ENCODE data around the gene F7.
"Not testable (repeated sequence)": the region's sequence is repeated elsewhere in the genome, so short reads cannot be mapped to it uniquely, and the experiment has no call there.

Gene F7

DNA sequence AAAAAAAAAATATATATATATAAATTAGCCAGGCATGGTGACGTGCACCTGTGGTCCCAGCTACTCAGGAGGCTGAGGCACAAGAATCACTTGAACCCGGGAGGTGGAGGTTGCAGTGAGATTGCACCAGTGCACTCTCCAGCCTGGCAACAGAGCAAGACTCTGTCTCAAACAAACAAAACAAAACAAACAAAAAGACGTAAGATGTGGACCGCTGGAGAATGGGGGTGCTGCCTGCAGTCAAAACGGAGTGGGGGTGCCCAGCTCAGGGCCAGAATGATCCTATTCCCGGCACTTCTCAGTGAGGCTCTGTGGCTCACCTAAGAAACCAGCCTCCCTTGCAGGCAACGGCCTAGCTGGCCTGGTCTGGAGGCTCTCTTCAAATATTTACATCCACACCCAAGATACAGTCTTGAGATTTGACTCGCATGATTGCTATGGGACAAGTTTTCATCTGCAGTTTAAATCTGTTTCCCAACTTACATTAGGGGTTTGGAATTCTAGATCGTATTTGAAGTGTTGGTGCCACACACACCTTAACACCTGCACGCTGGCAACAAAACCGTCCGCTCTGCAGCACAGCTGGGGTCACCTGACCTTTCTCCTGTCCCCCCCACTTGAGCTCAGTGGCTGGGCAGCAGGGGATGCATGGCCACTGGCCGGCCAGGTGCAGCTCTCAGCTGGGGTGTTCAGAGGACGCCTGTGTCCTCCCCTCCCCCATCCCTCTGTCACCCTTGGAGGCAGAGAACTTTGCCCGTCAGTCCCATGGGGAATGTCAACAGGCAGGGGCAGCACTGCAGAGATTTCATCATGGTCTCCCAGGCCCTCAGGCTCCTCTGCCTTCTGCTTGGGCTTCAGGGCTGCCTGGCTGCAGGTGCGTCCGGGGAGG is at the start of gene F7:
Gene F7 (plus strand): TSS at position 760 of the 889 bp plus-strand sequence. CDS start 51 bp downstream, at position 811.
- no peak for DNase-seq

DNA sequence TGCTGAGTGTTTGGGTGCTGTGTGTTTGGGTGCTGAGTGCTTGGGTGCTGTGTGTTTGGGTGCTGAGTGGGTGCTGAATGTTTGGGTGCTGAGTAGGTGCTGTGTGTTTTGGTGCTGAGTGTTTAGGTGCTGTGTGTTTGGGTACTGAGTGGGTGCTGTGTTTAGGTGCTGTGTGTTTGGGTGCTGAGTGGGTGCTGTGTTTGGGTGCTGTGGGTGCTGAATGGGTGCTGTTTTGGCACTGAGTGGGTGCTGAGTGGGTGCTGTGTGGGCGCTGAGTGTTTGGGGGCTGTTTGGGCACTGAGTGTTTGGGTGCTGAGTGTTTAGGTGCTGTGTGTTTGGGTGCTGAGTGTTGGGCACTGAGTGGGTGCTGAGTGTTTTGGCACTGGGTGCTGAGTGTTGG is 48.5 kb upstream of the F7 start:
- no peak for DNase-seq

DNA sequence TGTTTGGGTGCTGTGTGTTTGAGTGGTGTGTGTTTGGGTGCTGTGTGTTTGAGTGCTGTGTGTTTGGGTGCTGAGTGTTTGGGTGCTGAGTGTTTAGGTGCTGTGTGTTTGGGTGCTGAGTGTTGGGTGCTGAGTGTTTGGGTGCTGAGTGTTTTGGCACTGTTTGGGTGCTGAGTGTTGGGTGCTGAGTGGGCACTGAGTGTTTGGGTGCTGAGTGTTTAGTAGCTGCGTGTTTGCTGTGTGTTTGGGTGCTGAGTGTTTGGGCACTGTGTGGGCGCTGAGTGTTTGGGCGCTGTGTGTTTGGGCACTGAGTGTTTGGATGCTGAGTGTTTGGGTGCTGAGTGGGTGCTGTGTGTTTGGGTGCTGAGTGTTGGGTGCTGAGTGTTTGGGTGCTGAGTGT is 48.0 kb upstream of the F7 start:
- DNase-seq: not testable (repeated sequence)

DNA sequence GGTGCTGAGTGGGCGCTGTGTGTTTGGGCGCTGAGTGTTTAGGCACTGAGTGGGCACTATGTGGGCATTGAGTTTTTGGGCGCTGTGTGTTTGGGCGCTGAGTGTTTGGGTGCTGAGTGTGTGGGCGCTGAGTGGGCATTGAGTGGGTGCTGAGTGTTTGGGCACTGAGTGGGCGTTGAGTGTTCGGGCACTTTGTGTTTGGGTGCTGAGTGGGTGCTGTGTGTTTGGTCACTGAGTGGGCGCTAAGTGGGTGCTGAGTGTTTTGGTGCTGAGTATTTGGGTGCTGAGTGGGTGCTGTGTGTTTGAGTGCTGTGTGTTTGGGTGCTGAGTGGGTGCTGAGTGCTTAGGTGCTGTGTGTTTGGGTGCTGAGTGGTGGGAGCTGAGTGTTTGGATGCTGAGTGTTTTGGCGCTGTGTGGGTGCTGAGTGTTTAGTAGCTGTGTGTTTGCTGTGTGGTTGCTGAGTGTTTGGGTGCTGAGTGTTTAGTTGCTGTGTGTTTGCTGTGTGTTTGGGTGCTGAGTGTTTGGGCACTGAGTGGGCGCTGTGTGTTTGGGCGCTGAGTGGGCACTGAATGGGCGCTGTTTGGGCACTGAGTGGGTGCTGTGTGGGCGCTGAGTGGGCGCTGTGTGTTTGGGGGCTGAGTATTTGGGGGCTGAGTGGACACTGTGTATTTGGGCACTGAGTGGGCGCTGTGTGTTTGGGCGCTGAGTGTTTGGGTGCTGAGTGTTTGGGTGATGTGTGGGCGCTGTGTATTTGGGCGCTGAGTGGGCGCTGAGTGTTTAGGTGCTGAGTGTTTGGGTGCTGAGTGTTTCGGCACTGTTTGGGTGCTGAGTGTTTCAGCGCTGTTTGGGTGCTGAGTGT is 47.2 kb upstream of the F7 start:
- DNase-seq: no peak

DNA sequence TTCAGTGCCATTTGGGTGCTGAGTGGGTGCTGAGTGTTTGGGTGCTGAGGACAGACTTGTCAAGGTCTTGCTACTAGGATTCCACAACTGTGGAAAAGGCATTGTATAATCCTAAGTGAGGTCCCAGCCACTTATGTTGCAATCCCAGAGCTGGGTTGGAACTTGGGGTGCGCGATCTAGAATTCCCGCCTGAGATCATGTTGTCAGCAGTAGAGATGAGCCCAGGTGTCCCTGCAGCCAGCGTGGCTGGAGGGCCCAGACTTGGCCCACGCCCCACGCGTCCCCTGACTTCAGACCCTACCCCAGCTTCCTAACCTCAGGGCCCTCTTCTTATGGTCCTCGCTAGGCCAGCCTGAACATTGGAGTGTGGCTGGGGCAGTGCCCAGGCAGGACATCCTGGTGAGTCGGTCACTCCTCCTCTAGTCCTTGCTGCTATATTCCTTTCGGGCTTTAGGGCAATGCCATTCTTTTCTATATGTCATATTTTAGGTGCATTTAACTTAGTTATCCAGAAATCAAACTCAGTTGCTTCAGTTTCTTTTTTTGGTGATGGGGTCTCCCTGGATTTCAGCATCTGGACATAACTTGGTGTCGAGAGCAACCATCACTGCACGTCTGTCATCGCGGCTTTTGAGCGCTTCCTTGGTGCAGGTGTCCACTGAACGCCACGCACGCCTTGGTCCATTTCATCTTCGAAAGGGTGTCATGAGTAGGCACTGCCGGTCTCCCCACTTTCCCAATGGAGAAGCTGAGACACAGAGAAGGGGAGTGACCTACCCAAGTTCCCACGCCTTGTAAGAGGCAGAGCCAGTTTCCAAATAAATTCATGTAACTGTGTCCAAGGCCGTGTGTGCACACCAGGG is 46.4 kb upstream of the F7 start:
- DNase-seq: no peak

DNA sequence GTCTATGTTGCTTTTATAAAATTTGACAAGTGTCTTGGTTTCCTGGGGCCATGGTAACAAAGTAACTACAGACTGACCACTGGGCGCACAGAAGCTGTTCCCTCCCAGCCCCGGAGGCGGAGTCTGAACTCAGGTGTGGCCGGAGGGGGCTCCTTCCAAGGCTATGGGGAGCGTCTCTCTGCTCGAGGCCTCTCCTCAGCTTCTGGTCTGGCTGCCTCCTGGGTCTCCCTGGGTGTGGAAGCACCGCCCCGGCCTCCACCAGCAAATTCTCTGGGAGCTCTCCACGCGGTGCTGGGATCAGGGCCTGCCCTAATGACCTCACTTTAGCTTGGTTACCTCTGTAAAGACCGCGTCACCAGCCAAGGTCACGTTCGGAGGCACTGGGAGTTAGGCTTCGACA is 45.7 kb upstream of the F7 start:
- no peak for DNase-seq

DNA sequence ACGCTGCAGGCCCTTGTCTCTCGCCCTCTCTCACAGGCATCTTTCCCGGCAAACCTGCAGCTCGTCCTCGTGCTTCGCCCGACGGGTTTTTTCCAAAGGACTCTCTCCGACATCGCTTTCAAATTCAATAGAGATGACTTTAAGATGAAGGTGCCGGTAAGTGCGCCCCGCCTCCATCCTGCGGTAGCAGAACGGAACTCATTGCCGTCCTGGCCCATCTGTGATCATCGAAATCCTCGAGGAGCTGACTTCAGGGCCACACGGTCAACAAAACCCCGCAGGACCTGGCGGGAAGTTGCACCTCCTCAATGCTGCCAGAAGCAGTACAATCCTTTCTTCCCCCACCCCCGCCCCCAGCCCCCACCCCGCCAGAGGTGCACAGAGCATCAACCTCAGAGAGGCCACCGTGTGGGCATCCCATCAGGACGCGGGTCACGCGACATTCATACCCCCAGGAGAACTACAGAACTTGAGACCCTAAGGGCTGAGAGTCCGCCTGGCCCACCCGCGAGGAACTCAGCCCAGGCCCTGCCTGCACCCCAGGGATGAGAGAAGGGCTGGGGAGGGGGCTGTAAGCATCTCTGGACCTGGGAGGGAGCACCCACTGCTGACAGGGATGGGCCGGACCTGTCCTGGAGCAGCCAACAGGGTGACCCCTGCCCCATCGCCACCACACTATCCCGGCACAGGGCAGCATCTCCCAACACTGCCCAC is 44.9 kb upstream of the F7 start:
- DNase-seq: no peak

DNA sequence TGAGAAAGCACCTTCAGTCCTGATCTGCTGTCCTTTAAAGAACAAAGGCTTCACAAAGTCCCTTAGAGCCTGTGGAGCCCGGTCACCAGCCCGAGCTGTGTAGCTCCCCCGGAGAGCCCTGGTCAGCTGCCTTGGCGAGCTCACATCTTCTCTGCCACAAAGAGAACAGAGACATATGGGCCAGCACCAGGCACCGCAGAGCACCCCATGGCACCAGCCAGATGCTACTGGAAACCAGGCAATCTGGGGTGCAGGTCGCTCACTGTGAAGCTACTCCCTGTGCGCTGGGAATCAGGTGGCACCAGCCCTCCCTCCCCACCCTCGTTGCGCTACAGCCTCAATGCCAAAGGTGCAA is 44.3 kb upstream of the F7 start:
- no peak for DNase-seq

DNA sequence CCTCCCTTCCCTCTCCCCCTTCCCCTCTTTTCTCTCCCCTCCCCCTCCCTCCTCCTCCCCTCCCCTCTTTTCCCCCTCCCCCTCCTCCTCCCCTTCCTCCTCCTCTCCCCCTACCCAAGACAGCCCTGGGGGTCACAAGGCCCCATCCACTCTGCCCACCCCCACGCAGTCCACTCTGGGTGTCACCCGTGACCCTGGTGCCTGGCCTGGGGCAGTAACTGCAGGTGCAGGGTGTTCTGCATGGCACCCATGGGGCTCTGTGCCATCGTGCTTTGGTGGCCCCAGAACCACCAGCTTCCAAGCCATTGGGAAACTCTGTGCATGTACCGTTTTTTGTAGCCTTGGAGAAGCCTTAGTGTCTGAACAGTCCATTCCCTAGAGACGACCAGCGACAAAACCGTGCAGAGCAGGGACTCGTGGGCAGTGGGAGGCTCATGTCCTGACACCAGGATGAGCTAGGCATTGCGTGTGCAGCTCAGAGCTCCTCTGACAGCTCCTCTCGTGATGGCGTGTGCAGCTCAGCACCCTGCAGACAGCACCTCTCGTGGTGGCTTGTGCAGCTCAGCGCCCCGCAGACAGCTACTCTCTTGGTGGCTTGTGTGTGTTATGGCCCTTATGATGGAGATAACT is 43.7 kb upstream of the F7 start:
- DNase-seq: no peak

DNA sequence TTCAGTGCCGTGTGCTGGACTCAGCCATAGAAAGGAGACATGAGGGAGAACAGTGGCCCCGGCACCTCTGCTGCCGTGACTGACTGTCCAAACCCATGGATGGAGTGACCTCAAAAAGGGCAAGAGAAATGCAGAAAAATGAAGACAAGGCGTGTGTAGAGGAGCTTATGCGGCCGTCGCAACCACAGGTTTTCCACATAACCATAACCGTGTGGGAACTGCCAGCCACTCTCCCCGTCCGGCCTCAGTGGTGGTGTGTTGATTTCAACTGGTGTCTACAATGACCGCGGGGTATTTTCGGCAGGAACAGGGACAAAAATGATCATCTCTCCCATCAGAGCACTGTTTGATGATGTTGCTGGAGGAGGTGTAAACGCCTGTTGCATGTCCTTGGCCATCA is 42.9 kb upstream of the F7 start:
- DNase-seq: no peak

DNA sequence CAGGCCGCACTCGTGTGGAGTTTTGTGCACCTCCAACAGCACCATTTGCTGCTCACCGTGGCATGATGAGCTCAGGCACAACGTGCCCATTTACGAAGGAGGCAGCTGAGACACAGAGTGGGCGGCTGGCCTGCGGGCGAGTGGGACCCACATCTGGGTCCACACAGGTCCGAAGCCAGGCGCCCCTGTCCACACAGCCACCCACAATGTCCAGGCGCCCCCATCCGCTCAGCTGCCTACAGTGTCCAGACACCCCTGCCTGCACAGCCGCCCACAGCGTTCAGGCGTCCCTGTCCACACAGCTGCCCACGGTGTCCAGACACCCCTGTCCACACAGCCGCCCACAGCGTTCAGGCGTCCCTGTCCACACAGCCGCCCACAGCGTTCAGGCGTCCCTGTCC is 42.5 kb upstream of the F7 start:
- DNase-seq: no peak

DNA sequence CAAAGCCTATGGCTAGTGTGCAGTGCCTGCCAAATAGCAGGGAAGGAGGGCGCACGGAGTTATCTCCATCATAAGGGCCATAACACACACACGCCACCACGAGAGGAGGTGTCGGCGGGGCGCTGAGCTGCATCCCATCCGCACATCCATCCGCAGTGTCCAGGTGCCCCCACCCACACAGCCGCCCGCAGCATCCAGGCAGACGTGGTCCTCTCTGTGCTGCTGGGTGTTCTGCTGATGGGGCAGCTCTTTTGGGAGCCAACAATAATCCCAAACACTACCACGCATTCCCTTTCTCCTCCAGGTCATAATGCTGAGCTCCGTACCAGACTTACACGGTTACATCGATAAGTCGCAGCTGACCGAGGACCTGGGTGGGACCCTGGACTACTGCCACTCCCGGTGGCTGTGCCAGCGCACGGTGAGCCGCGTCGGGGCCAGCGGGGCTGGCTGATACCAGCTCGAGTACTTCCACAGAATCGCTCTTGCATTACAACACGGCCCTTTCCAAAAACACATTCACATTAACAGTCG is 41.5 kb upstream of the F7 start:
- DNase-seq: no peak

DNA sequence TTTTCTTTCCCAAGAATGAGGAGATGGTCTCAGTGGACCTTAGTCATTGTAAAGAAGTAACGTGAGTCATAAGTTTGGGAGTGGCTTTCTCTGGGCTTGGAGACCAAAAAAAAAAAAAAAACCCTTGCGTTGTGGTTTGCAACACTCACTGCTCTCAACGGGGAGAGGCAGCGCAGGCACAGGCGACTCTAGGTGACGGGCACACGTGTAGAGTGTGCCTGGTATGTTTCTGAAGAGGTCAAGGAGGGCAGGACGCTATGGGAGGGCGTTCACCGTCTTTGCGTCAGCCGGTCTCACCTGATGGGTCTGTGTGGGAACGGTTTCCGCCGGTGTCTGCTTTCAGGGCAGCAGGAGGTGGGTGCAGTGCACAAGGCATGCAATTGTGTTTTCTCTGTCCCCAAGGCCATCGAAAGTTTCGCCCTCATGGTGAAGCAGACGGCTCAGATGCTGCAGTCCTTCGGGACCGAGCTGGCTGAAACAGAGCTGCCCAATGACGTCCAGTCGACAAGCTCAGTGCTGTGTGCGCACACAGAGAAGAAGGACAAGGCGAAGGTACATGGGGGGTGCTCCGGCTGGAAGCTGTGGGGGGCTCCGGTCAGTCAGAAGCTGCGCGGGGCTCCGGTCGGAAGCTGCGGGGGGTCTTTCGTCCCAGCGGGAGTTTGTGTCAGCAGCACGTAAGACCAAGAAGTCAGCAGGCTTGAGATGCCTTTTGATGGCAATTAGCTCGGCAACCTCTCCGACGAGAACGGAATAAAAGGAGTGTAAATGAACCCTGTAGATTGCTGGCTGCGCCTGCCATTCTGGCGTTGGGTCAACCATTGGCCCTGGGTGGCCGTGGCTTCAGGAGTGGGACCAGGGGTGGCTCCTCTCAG is 40.8 kb upstream of the F7 start:
- no peak for DNase-seq

DNA sequence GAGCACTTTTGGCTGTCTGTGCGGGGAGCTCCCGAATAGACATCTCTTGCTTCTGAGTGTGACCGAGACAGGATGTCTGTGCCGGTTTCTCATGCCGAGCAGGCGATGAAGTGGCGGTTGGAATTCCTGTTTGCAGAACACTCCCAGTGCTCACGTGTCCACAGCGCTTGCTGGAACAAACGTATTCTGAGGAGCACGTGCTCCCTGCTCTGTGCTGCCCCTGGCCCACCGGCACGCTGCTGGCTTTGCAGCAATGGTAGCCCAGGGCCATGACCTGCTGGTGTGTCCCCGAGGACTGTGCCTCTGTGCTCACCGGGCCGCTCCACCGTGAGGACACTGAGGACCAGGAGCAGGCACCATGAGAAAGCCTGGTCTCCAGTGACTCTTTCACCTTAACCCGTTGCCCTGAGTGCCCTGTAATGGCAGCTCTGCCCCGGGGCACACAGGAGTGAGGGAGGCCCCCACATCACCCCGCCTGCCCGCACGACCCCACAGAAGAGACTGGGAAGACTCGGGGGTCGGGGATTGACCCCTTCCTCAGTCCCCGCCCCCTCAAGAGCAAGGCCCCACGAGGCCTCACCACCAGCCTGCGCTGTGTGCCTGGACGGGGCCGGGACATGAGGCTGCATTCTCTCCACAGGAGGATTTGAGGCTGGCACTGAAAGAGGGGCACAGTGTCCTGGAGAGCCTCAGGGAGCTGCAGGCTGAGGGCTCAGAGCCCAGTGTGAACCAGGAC is 40.0 kb upstream of the F7 start:
- no peak for DNase-seq

DNA sequence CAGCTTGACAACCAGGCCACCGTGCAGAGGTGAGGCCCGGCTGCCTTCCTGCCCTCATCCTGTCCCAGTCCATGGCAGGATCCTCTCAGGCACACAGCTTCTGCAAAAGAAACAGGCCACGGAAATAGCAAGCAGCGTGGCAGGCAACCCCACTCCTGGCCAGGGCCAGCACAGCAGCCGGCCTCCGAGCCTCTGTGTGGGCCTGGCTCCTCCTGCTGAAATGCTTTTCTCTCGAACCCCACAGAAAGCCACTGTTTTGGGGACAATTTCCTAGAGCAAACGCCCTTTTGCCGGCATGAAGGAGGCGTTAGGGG is 39.5 kb upstream of the F7 start:
- no peak for DNase-seq

DNA sequence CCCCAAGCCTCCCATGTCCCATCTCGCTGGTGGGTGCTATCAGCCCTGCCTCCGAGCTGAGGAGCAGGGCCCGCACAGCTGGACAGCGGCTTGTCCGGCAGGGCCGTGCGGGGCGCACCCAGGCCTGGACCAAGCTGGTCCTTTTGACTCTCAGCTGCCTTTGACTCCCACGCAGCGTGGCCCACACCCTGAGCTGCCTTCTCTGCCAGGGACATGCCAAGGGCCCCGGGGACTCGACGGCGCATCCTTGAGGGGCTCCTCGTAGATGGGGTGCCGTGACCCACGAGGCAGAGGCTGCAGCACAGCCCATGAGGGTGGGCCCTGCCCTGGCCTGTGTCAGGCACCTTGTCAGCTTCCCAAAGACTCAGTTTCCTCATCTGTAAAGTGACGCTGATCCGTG is 38.8 kb upstream of the F7 start:
- no peak for DNase-seq

DNA sequence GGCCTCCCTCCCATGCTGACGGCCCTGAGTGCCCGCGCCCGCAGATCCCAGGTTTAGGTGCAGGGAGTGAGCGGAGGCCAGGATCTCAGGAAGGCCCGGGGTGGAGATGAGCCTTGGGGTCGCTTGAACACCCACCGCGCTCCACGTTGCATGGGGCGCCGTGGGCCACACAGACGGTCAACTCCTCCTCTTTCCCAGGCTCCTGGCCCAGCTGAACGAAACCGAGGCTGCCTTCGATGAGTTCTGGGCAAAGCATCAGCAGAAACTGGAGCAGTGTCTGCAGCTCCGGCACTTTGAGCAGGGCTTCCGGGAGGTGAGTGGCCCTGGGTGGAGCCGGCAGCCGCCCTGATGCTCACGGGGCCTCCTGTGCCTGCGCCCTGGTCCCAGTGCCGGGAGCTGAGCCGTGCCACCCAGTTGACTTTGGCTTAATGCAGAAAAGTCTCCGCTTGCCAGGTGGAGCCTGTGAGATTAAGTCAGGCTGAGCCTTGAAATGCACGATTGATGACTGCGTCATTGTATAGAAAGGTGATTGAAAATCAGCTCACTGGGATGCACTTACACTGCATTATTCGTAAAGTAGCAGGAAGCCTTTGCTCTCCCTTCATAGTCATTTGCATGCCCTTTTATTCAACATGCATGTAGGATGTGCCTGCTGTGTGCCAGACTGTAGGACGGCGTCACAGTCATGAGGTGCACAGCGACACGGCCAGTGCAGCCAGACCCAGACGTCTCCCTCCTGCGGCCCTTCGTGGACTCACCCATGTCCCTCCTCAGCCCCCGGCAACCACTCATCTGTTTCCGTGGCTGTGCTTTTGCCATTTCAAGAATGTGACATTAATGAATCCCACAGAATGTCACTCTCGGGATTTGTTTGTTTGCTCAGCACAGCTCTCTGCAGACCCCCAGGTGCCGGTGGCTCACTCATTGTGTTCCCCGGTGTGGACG is 35.5 kb upstream of the F7 start:
- DNase-seq: no peak

DNA sequence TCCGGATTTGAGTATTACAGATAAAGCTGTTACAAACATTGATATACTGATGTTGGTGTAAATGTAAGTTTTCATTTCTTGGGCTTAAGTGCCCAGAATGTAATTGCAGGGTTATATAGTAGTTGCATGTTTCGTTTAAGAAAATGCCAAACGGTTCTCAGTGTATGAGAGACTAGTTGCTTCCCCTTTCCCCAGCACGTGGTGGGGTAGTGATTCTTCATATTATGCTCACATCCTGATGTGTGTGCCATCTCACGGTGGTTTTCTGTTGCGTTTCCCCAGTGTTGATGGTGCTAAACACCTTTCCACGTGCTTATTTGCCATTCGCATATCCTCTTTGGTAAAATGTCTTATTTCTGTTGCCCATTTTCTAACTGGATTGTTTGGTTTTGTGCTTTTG is 34.7 kb upstream of the F7 start:
- DNase-seq: no peak

DNA sequence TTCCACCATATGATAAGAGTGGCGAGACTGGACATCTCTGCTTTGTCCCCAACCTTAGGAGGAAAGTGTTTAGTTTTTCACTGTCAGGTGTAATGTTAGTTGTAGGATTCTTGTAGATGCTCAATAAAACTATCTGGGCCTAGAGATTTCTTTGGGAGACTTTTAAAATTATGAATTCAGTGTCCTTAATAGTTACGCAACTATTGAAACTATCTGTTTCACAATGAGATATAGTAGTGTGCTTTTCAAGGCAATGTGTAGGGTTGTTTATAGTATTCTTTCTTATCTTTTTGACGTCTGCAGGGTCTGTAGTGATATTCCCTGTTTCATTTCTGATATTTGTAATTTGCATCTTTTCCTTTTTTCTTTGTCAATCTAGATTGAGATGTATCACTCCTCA is 33.2 kb upstream of the F7 start:
- no peak for DNase-seq

Measured in activated naive CD4-positive, alpha-beta T cell treated with Interleukin-2 at 50 U/mL for 16 hours (primary cell).